Measurements from ENCODE around the gene HOXC6. TPM values are rescaled to one million over a fixed set of nuclear protein-coding genes. Genes with fewer than 3 reads are reported as not detected.

The HOXC6 gene
- total and polyA plus RNA-seq, 2 of the 8 experiments (the other 6 are each of a cell fraction or from before 2014, with no cell fraction given), result not detected

- H2BK15ac ChIP-seq (ENCODE audit: low read length), result no peak overlapping the region
- ChIA-PET POLR2A (ENCODE audit: partially characterized antibody) (interaction anchor here (1.6 kb wide), 1 partner anchor 16 kb away, joined by 3 read pairs; no protein-coding TSS in a partner anchor), CTCF (ENCODE audit: partially characterized antibody) (interaction anchor here (0.8 to 20.0 kb wide), 8 partner anchors 8 to 293 kb away, joined by 3 to 339 read pairs (median 5); partner anchors contain the start of gene SMUG1)
- H2AK5ac ChIP-seq (ENCODE audit: low read depth, low read length), result no peak overlapping the region
- peaks cover 0 to 2% (median 0%) of the 10 kb centered on the region in 4 experiments; a peak in 1 of 8 replicates for H3K36me3 ChIP-seq (ENCODE audit: control insufficient read depth in 2 of 4, insufficient read depth in 4 of 4, low read length in 3 of 4)
- no peak overlapping the region for H2BK12ac ChIP-seq (ENCODE audit: low read depth, low read length)
- no peak overlapping the region for H3K18ac ChIP-seq (ENCODE audit: extremely low read depth, low read length)
- no peak overlapping the region for H3K23ac ChIP-seq (ENCODE audit: insufficient read length)
- no peak overlapping the region for H3K4ac ChIP-seq (replicated peaks; ENCODE audit: insufficient read length, low read depth, low read length)
- H3K4me2 ChIP-seq (ENCODE audit: insufficient read depth in 1 of 2, low read depth in 2 of 2, low read length in 2 of 2), result no peak overlapping the region
- H3K14ac ChIP-seq (ENCODE audit: insufficient read length), result no peak overlapping the region
- H3K56ac ChIP-seq (replicated peaks; ENCODE audit: insufficient read length, low read depth, low read length), result no peak overlapping the region
- H3K23me2 ChIP-seq (ENCODE audit: low read depth, low read length), result no peaks in the 10 kb centered on the region
- no peaks in the 10 kb centered on the region; a peak in 2 of 7 replicates for H3K4me1 ChIP-seq (replicated peaks in 1 of 4; ENCODE audit: control insufficient read depth in 3 of 4, insufficient read depth in 4 of 4, low read length in 3 of 4)
- no peaks in the 10 kb centered on the region for H3K79me1 ChIP-seq (ENCODE audit: low read depth, low read length)
- H4K91ac ChIP-seq (replicated peaks; ENCODE audit: insufficient read length, low read length), result no peak overlapping the region
- no peak overlapping the region for H2BK5ac ChIP-seq (ENCODE audit: low read depth, low read length)
- no peaks in the 10 kb centered on the region; a peak in 2 of 4 replicates for H3K9me3 ChIP-seq (ENCODE audit: insufficient read depth in 2 of 2, low read depth in 1 of 2, low read length in 1 of 2)
- peaks cover 9 to 20% of the 10 kb centered on the region in 2 experiments for H4K20me1 ChIP-seq (replicated peaks in 1 of 2; ENCODE audit: control insufficient read depth in 1 of 2, insufficient read depth in 2 of 2, low read length in 2 of 2)
- H3K27me3 ChIP-seq (replicated peaks in 1 of 4; ENCODE audit: control insufficient read depth in 3 of 4, extremely low read depth in 1 of 4, insufficient read depth in 3 of 4, low read length in 3 of 4), result peaks cover 95 to 100% (median 99%) of the 10 kb centered on the region in 4 experiments
- WGBS, 2 experiments (ENCODE audit: extremely low coverage in 1 of 2, insufficient coverage in 1 of 2, insufficient read length in 1 of 2, insufficient replicate concordance in 2 of 2, low coverage in 1 of 2, low lambda C conversion rate in 2 of 2, missing lambda C conversion rate in 1 of 2), result 19% methylated on average over 16 of the region's 16 CpGs; no CpG with 5 or more reads in 1 of the 2 experiments
- TF ChIP-seq POLR2AphosphoS5 (IDR thresholded peaks at IDR 0.05; ENCODE audit: low read depth, low read length) (peak; percentile 32; the same call in 1 of the 2 replicates), EZH2 (IDR thresholded peaks at IDR 0.05; ENCODE audit: low read depth, low read length, severe bottlenecking) (peak; percentile 69), SUZ12 (IDR thresholded peaks at IDR 0.05; ENCODE audit: low read length) (peak; percentile 60; the same call in 1 of the 2 replicates), TAF7 (optimal IDR thresholded peaks at IDR 0.05; ENCODE audit: borderline replicate concordance, low read depth, low read length) (no peak), RNF2 (IDR thresholded peaks at IDR 0.05; ENCODE audit: borderline replicate concordance, low read depth, low read length, missing control alignments, poor library complexity, severe bottlenecking) (peak; percentile 46)
- H2BK20ac ChIP-seq (ENCODE audit: low read length), result no peak overlapping the region
- no peak for DNase-seq (ENCODE audit: low read depth in 1 of 2, low spot score in 2 of 2)
- H3K79me2 ChIP-seq (ENCODE audit: control insufficient read depth in 1 of 2, insufficient read depth in 2 of 2, low read length in 2 of 2), result no peaks in the 10 kb centered on the region
- no peak overlapping the region for H2BK120ac ChIP-seq (replicated peaks; ENCODE audit: low read depth, low read length)
- no peak overlapping the region for H3K9ac ChIP-seq (replicated peaks in 1 of 4; ENCODE audit: extremely low read depth in 1 of 4, low read depth in 3 of 4, low read length in 3 of 4)
- no peak overlapping the region for H3K4me3 ChIP-seq (ENCODE audit: extremely low read depth in 1 of 4, insufficient read depth in 2 of 4, low read depth in 3 of 4, low read length in 4 of 4)
- no peak overlapping the region for H3K27ac ChIP-seq (ENCODE audit: low read depth, low read length)
- H2AFZ ChIP-seq (ENCODE audit: low read length), result no peak overlapping the region
- FAIRE-seq, result no peak
- H4K5ac ChIP-seq (ENCODE audit: insufficient read length, low read depth, low read length), result no peak overlapping the region
- H4K8ac ChIP-seq (ENCODE audit: extremely low read depth, insufficient read depth, low read length), result no peak overlapping the region
These were observed 11.3 kb downstream of the HOXC6 start for GRCh38 chr12:54039417-54040147.

All from H1 (cell line).